Subcutaneous adipose tissue (tissue), 4 donors: Measurements from ENCODE around the gene CDC23. TPM values are rescaled to one million over a fixed set of nuclear protein-coding genes. Genes with fewer than 3 reads are reported as not detected.

Experiments
- total RNA-seq, 4 donors: library from RNA; depleted of rRNA; stranded (reverse); fragments of >200 nt; gene quantifications; one replicate each; pipeline ENCODE4 v1.1.0, GENCODE V29; 2016
- TF ChIP-seq, protein P1 (sequence below): fragments of 450-650 bp; IDR thresholded peaks from one replicate; pipeline ENCODE4 v1.5.1; 2016; ENCODE audit warnings: low read depth, mild to moderate bottlenecking, control low read depth, antibody characterized with exemption, moderate library complexity

The CDC23 gene, protein sequence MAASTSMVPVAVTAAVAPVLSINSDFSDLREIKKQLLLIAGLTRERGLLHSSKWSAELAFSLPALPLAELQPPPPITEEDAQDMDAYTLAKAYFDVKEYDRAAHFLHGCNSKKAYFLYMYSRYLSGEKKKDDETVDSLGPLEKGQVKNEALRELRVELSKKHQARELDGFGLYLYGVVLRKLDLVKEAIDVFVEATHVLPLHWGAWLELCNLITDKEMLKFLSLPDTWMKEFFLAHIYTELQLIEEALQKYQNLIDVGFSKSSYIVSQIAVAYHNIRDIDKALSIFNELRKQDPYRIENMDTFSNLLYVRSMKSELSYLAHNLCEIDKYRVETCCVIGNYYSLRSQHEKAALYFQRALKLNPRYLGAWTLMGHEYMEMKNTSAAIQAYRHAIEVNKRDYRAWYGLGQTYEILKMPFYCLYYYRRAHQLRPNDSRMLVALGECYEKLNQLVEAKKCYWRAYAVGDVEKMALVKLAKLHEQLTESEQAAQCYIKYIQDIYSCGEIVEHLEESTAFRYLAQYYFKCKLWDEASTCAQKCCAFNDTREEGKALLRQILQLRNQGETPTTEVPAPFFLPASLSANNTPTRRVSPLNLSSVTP
- 10 to 100 TPM; 13.0 to 19.2 (median 17.3) TPM for total RNA-seq

DNA sequence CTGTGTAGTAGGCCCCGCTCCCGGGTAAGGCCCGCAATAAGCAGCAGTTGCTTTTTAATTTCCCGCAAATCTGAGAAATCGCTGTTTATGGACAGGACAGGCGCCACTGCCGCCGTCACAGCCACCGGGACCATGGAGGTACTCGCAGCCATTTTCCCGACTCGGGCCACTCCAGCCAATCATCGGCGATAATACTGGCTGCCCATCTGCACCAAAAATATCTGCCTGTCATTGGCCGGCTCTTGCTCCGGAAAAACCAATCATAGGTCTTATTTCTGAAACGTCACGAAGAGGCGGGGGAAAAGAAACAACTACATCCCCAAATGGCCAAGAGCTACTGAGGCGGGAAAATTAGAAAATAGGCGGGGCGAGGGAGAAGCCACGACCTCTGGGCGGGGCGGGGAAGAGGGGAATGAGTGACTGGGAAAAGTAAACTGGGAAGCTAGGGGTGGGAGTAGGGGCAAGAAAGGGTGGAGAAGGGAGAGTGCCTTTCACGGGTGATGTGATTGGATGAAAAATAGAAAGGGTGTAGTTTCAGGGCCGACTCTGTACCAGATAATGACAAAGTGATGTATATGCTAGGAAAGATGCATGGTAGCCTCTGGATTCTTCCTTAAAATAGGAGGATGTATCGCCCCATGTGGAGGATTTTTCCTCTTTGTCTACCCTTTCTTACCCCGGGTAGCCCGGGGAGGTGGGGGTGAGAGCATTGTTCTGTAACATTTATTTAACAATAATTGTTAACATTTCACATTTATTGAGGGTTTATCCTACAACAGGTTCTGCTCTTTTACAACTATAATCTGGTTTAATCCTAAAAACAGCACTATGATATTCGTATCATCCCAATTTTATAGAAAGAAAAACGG lies at the start of gene CDC23:
Gene CDC23 (minus strand): TSS at position 163 of the 869 bp plus-strand sequence. CDS start 11 bp downstream, at position 152.
- TF ChIP-seq, protein P1, sequence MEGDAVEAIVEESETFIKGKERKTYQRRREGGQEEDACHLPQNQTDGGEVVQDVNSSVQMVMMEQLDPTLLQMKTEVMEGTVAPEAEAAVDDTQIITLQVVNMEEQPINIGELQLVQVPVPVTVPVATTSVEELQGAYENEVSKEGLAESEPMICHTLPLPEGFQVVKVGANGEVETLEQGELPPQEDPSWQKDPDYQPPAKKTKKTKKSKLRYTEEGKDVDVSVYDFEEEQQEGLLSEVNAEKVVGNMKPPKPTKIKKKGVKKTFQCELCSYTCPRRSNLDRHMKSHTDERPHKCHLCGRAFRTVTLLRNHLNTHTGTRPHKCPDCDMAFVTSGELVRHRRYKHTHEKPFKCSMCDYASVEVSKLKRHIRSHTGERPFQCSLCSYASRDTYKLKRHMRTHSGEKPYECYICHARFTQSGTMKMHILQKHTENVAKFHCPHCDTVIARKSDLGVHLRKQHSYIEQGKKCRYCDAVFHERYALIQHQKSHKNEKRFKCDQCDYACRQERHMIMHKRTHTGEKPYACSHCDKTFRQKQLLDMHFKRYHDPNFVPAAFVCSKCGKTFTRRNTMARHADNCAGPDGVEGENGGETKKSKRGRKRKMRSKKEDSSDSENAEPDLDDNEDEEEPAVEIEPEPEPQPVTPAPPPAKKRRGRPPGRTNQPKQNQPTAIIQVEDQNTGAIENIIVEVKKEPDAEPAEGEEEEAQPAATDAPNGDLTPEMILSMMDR = no peak

DNA sequence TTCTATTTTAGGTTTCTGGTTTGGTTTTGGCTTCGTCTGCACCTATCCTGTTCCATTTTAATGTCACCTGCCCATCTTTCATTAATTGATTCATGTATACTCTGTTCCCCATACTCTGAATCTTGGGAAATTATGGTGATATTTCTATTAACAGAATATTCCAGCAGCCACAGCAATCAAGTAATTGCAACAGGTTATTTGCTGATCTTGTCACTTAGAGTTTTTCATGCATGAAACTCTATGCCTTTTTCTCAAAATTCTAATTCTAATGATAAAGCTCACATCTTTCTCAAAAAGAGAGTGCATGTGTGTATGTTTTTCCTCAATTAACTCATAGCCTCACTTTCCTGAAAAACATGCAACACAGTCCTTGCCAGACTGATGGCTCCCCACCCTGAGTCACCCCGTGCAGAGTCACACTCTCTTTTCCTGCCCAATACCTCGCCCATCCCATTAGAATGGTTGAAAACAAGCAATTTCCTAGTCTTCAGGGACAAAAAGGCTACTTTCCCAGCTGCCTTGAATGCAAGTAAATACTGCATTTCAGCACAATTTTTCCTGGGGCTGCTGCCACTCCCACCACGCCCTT lies 45.7 kb upstream of the CDC23 start:
- TF ChIP-seq, protein P1 = no peak

DNA sequence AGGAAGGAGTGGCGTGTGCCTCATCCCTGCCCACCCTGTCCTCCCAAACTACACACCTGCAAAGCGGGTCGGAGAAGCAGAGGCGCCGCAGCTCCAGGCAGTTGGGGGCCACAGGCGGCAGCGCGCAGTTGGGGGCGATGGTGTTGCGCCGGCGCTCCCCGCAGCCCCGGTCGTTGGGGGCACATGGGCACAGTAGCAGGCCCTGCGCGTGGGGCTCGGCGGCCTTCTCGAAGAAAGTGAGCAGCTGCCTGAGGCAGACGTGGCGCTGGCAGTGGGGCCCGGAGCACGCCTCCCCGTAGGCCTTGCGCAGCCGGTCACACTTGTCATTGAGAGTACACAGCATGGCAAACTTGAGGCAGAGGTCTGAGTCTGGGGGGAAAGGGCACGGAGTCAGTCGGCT lies 44.5 kb upstream of the CDC23 start:
- TF ChIP-seq, protein P1 = no peak

DNA sequence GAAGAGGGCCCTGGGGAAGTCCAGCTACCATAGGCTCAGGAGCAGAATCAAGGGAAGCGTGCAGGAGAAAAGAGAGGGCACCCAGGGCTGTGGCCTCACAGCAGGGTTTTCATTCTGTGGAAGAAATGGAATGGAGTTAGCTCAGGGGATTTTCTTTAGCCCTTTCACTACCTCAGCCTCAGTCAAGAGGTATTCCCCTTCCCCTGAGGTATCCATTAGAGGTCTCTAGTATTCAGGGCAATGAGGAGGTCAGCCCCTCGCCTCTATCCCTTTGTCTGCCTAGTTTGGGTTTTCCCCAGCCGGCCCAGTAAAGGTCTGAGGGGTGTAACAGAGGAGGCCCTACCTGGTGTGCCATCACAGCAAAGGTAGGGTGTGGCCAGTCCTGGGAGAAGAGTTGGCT lies 39.8 kb upstream of the CDC23 start:
- TF ChIP-seq, protein P1 = no peak

DNA sequence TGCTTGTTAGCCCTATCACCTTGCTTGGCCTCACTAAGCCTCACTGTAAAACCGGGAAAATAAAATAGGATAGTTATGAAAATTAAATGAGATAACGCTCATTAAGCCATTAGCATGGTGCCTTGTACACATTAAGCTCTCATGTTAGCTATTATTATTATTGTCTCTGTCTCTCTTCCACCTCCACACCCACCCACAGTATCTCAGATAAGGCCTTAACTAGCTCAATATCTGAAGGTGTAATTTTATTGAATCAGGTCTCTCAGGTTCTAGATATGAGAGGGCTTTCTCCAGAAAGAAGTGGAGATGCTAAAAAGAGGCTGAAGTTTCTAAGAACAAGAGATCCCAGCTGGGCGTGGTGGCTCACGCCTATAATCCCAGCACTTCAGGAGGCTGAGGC lies 33.7 kb upstream of the CDC23 start:
- TF ChIP-seq, protein P1 = no peak

DNA sequence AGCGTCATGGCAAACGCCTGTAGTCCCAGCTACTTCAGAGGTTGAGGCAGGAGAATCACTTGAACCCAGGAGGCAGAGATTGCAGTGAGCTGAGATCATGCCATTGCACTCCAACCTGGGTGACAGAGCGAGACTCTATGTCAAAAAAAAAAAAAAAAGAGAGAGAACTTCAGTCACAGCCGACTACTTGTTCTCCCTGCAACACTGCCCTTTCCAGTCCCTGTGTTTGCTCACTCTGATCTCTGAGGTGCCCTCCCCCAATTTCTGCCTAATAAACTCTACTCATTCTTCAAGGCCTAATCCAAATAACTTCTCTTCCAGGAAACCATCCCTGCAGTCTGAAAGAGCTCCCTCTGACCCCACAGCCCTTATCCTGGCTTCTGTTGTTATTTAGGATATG lies 33.2 kb upstream of the CDC23 start:
- TF ChIP-seq, protein P1 = no peak
